Activated CD8-positive, alpha-beta memory T cell treated with anti-CD3 and anti-CD28 coated beads, Interleukin-2, amount 50 U/mL, for 1 hour (primary cell): ENCODE data around the gene SUOX.
A peak's percentile ranks its signal among the peaks of the same experiment; 100 is the strongest.
"Not testable (repeated sequence)": the region's sequence is repeated elsewhere in the genome, so short reads cannot be mapped to it uniquely, and the experiment has no call there.

Experiments
- DNase-seq: peaks from one replicate; pipeline ENCODE4 v3.0.0-alpha.2; 2020; ENCODE audit errors: extremely low read depth

Gene SUOX

GRCh38 chr12:55996715-55997534 lies at the start of gene SUOX:
TSS of gene SUOX (plus strand) at chr12:55997276. CDS start at chr12:56002222, 4,946 bp downstream.
- DNase-seq: no peak

- DNase-seq: no peak
Observed at GRCh38 chr12:55955344-55955743, 41.7 kb upstream of the SUOX start.

GRCh38 chr12:55955800-55956508 lies 41.1 kb upstream of the SUOX start:
- no peak for DNase-seq

- DNase-seq: no peak
Observed at GRCh38 chr12:55957106-55957859, 39.8 kb upstream of the SUOX start.

- DNase-seq: no peak
Observed at GRCh38 chr12:55963760-55964159, 33.3 kb upstream of the SUOX start.

- DNase-seq: no peak
Observed at GRCh38 chr12:55965240-55965639, 31.8 kb upstream of the SUOX start.

- no peak for DNase-seq
Observed at GRCh38 chr12:55965941-55966407, 31.1 kb upstream of the SUOX start, which contains the start of gene PMEL. TSS of gene PMEL (minus strand) at chr12:55966042. CDS start at chr12:55966011, 31 bp downstream.

GRCh38 chr12:55966408-55967281 lies 30.4 kb upstream of the SUOX start, which contains the start of gene CDK2:
TSS of gene CDK2 (plus strand) at chr12:55966830. CDS start at chr12:55967009, 179 bp downstream.
- peak; percentile 74 for DNase-seq

GRCh38 chr12:55969356-55969755 lies 27.7 kb upstream of the SUOX start:
- DNase-seq: no peak

- DNase-seq: no peak
Observed at GRCh38 chr12:55970775-55971174, 26.3 kb upstream of the SUOX start.

- no peak for DNase-seq
Observed at GRCh38 chr12:55972042-55972441, 25.0 kb upstream of the SUOX start.

- no peak for DNase-seq
Observed at GRCh38 chr12:55972456-55972855, 24.6 kb upstream of the SUOX start.

- no peak for DNase-seq
Observed at GRCh38 chr12:55972911-55973598, 24.0 kb upstream of the SUOX start.

GRCh38 chr12:55973599-55974307 lies 23.3 kb upstream of the SUOX start, which contains the start of gene RAB5B:
TSS of gene RAB5B (plus strand) at chr12:55974078. CDS start at chr12:55986961, 12,883 bp downstream.
- peak; percentile 99 for DNase-seq

GRCh38 chr12:55974308-55974730 lies 22.8 kb upstream of the SUOX start:
- no peak for DNase-seq

GRCh38 chr12:55978393-55978792 lies 18.7 kb upstream of the SUOX start:
- DNase-seq: no peak

- DNase-seq: no peak
Observed at GRCh38 chr12:55979069-55979468, 18.0 kb upstream of the SUOX start.

GRCh38 chr12:55981882-55982281 lies 15.2 kb upstream of the SUOX start:
- DNase-seq: not testable (repeated sequence)

- DNase-seq: no peak
Observed at GRCh38 chr12:55982319-55982936, 14.6 kb upstream of the SUOX start.
